Chondrocyte (in vitro differentiated cells): Measurements from ENCODE around the gene MCC. TPM values are rescaled to one million over a fixed set of nuclear protein-coding genes. Genes with fewer than 3 reads are reported as not detected.

Experiments
- DNase-seq: peaks from one replicate; pipeline ENCODE4 v3.0.0; 2021; ENCODE audit warnings: mixed read lengths, low spot score
- H3K27ac Mint-ChIP-seq: one replicate; pipeline ENCODE4 v1.8.0; 2021; ENCODE audit warnings: mild to moderate bottlenecking, moderate library complexity, mixed read lengths; ENCODE audit not compliant: unreplicated experiment
- H3K27me3 Mint-ChIP-seq: 2 replicates; pipeline ENCODE4 v1.8.0; 2021; ENCODE audit warnings: low read depth, mixed read lengths
- H3K36me3 Mint-ChIP-seq: 2 replicates; pipeline ENCODE4 v1.8.0; 2021; ENCODE audit warnings: low read depth, mixed read lengths
- H3K4me1 Mint-ChIP-seq: 2 replicates; pipeline ENCODE4 v1.8.0; 2021; ENCODE audit warnings: low read depth, mild to moderate bottlenecking, mixed read lengths
- H3K4me3 Mint-ChIP-seq: one replicate; pipeline ENCODE4 v1.8.0; 2021; ENCODE audit warnings: mild to moderate bottlenecking, moderate library complexity, mixed read lengths; ENCODE audit not compliant: unreplicated experiment
- H3K9me3 Mint-ChIP-seq: 2 replicates; pipeline ENCODE4 v1.8.0; 2021; ENCODE audit warnings: low read depth, mixed read lengths
- total RNA-seq: library from RNA; stranded (reverse); gene quantifications from 3 replicates; pipeline ENCODE4 v1.2.1, GENCODE V29; 2021
- TF ChIP-seq, protein P1 (sequence below): fragments of 200-600 bp; sonication (generic); IDR thresholded peaks from 2 replicates; pipeline ENCODE4 v1.5.0; 2021; ENCODE audit warnings: antibody characterized with exemption, mild to moderate bottlenecking, moderate library complexity

The MCC gene
- total RNA-seq, 1 donor from 2014 or later, result 15.0 TPM

DNA sequence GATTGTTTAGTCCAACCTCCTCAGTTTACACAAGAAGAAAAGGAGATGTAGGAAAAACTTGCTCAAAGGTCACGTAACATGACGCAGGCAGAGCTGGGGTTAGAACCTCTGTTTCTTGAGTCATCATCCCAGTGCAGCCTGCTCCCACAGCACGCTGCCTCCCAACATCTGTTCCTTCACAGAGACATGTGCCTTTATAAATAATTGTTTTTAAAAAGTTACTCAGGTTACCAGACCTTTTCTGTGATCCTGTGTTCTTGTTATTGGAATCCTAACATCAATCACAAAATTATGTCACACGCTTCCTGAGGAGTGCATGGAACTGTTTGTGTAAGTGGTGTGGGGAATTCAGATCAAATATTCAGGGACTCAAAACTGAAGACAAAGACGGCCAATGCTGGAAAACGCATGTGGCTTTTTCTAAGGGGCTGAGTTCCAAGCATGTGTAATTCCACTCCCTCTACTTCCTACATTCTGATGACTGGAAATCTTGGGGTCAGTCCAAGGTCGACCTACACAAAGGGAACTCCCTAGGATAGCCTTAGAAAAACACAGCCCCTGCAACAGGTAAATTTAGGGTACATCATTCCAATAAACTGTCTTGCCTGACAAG is 237.8 kb downstream of the MCC start:
- H3K4me3 Mint-ChIP-seq, result no peak overlapping the region
- DNase-seq, result no peak
- no peaks in the 10 kb centered on the region for H3K27me3 Mint-ChIP-seq
- H3K9me3 Mint-ChIP-seq, result no peaks in the 10 kb centered on the region
- H3K4me1 Mint-ChIP-seq, result peaks cover 27% of the 10 kb centered on the region
- TF ChIP-seq, protein P1, sequence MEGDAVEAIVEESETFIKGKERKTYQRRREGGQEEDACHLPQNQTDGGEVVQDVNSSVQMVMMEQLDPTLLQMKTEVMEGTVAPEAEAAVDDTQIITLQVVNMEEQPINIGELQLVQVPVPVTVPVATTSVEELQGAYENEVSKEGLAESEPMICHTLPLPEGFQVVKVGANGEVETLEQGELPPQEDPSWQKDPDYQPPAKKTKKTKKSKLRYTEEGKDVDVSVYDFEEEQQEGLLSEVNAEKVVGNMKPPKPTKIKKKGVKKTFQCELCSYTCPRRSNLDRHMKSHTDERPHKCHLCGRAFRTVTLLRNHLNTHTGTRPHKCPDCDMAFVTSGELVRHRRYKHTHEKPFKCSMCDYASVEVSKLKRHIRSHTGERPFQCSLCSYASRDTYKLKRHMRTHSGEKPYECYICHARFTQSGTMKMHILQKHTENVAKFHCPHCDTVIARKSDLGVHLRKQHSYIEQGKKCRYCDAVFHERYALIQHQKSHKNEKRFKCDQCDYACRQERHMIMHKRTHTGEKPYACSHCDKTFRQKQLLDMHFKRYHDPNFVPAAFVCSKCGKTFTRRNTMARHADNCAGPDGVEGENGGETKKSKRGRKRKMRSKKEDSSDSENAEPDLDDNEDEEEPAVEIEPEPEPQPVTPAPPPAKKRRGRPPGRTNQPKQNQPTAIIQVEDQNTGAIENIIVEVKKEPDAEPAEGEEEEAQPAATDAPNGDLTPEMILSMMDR, result no peak
- no peak overlapping the region for H3K27ac Mint-ChIP-seq
- peaks cover 1% of the 10 kb centered on the region for H3K36me3 Mint-ChIP-seq

GRCh38 chr5:113249206-113249605 is 239.0 kb downstream of the MCC start:
- peaks cover 23% of the 10 kb centered on the region for H3K4me1 Mint-ChIP-seq
- H3K27ac Mint-ChIP-seq, result no peak overlapping the region

DNA sequence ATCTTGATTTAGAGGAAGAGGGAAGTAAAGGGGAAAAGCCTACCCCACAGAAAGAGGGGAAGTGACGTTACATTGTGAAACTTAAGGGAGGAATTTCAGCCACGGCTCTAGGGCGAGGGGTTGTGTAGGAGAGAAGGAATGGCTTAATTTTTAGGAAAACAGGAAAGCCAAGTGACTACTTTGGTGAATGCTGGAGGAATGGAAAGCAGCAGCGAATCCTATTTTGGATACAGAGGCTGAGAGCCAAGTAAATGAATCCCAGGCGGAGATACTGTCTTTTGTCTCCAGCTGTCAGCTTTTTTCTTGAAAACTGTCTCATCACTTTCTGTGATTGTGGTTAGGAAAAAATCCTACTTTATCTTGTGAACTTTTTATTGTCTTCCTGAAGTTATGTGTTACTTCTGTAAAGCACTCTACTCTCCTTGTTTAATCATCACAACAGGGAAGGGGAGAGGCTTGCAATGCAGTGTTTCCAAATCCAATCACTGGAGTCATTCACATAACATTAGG is 241.8 kb downstream of the MCC start:
- H3K27ac Mint-ChIP-seq, result peak overlapping the region; percentile 9
- H3K27me3 Mint-ChIP-seq, result no peaks in the 10 kb centered on the region
- TF ChIP-seq, protein P1, result no peak
- H3K4me3 Mint-ChIP-seq, result no peak overlapping the region
- peaks cover 1% of the 10 kb centered on the region for H3K36me3 Mint-ChIP-seq
- H3K9me3 Mint-ChIP-seq, result no peaks in the 10 kb centered on the region
- H3K4me1 Mint-ChIP-seq, result peaks cover 29% of the 10 kb centered on the region
- DNase-seq, result no peak

More at GRCh38 chr5:113249206-113249605, 239.0 kb downstream of the MCC start:
- Mint-ChIP-seq H3K36me3 (peaks cover 1% of the 10 kb centered on the region), H3K27me3 (no peaks in the 10 kb centered on the region), H3K4me3 (no peak overlapping the region), H3K9me3 (no peaks in the 10 kb centered on the region)
- TF ChIP-seq, protein P1, result no peak
- DNase-seq, result no peak

GRCh38 chr5:113245427-113246225 is 242.6 kb downstream of the MCC start:
- Mint-ChIP-seq H3K9me3 (no peaks in the 10 kb centered on the region), H3K4me3 (no peak overlapping the region), H3K27me3 (no peaks in the 10 kb centered on the region), H3K36me3 (peaks cover 1% of the 10 kb centered on the region), H3K4me1 (peaks cover 23% of the 10 kb centered on the region), H3K27ac (no peak overlapping the region)
- TF ChIP-seq, protein P1, result no peak
- no peak for DNase-seq

GRCh38 chr5:113244966-113245365 is 243.3 kb downstream of the MCC start:
- DNase-seq, result no peak
- Mint-ChIP-seq H3K4me1 (peaks cover 17% of the 10 kb centered on the region), H3K9me3 (no peaks in the 10 kb centered on the region), H3K36me3 (peaks cover 1% of the 10 kb centered on the region), H3K27me3 (no peaks in the 10 kb centered on the region), H3K4me3 (no peak overlapping the region), H3K27ac (no peak overlapping the region)
- TF ChIP-seq, protein P1, result no peak
